ENCODE results near the gene GYPA.
"Not testable (repeated sequence)": the region's sequence is repeated elsewhere in the genome, so short reads cannot be mapped to it uniquely, and the experiment has no call there.

GYPA gene

DNA sequence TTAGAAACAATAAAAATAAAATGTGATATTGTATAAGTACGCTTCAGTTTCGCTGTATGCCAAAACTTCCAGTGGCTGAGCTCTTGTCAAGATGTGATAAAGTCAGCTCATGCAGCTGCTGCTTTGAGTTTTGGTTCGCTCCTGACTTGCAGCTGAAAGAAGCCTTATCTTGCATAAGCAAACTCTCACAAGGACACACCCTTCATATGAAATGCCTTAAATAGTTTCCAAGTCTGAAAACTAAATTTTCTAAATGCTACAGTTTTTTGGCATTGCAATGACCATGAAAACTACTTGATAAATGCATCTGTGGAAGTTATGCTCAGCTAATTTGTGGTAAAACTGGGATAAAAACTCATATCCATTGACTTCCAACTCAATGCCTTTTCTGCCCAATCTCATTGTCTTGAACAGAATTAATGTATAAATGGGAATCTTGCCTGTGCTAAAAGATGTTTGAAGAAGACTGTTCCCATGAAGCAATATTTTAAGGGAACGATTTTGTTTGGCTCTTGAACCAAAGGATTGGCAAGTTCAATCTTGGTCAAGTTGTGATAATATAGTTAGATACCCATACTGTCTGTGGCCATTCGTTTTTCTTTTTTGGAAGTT lies 11.7 kb downstream of the GYPA start:
- DNase-seq = not testable (repeated sequence)

DNA sequence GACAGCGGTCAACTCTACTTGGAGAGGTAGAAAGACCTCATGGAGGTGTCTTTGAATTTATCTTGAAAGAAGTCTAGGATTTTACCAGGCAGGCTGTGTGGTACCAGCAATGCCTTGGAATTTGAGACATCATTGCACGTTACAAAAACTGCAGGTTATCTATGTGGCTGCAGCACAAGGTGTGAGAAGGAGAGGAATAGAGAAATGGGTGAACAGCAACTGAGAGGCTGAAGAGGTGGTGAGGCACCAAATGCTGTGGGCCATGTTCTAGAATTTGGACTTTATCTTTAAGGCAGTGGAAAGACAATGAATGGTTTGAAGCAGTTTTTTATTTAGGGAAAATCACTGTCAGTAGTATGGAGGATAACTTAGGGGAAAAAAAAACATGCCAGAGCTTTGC lies 15.4 kb downstream of the GYPA start:
- not testable (repeated sequence) for DNase-seq

GRCh38 chr4:144123982-144124635 lies 16.4 kb downstream of the GYPA start:
- DNase-seq = not testable (repeated sequence)

- DNase-seq = not testable (repeated sequence)
These were observed 17.2 kb downstream of the GYPA start for GRCh38 chr4:144123269-144123668.

DNA sequence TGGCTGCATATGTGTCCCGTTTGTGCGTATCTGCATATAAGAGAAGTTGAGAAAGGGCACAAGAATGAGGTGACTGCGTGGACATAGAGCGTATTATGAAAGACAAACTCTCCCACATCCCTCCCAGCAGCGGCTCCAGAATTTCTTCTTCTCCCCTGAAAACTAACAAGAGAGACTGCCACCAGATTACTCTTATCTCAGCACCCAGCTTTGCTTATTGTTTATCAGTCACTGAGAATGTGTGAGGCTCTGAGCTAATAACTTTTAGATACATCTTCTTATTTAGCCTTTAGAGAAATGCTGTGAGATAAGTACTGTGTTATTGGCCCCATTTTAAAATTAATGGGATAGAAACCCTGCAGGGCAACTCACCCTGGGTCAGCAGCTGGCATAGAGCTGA lies 20.8 kb downstream of the GYPA start:
- not testable (repeated sequence) for DNase-seq

- DNase-seq = no peak
These were observed 25.0 kb downstream of the GYPA start for GRCh38 chr4:144115519-144115918.

DNA sequence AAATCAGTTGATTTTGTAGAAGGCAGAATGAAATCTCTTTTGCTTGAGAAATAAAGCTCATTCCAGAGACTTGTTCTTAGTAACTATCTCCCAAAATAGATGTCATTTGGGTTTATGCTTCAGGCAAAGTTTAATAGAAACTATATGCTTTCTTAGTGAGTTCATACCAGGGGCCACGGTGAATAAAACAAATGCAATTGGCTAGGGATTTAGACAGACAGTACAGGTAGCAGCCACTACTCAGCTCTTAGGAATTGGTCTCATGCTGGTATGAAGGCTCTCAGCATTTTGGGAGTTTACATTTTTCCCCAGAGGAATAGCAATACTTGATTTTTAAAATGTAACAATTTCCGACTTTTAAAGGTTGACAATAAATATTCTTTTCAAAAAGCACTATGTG lies 27.0 kb downstream of the GYPA start:
- DNase-seq = no peak

DNA sequence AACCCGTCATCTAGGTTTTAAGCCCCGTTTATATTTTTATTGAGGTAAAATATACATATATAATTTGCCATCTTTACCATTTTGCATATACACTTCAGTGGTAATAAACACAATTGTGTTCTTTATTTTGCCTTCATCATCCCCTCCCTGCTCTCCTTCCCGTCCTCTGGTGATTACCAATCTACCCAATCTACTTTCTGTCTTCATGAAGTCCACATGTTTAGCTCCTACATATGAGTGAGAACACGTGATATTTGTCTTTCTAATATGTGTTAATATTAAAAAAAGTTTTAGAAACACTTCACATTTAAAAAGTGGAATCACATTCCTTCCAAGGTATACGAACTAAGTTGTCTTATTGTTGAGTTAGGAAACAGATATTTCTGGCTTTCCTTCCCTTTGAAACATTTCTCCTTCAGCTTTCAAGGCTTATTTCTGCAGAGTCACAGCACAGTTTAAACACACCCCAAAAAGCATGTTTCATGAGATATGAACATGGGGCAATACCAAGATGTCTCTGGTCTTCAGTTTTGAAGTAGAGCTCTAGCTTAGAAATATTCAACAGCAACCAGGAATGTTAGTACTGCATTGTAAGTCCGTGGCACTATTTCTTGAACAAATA lies 35.9 kb downstream of the GYPA start:
- DNase-seq = no peak

- DNase-seq = not testable (repeated sequence)
These were observed 42.7 kb downstream of the GYPA start for GRCh38 chr4:144097776-144098175.

- not testable (repeated sequence) for DNase-seq
These were observed 46.5 kb downstream of the GYPA start for GRCh38 chr4:144093995-144094394.

DNA sequence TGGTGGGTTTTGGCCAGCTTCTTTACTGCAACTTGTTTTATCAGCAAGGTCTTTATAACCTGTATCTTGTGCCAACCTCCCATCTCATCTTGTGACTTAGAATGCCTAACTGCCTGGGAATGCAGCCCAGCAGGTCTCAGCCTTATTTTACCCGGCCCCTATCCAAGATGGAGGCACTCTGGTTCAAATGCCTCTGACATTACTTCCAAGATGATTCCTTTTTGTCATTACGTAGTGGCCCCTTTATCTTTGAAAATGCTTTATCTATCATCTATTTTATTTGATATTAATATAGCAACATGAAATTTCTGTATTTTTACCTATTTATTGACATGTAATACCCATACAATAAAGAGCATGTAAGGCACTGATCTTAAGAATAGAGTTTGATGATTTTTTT lies 49.3 kb downstream of the GYPA start:
- DNase-seq = not testable (repeated sequence)

- no peak for DNase-seq
These were observed 49.8 kb downstream of the GYPA start for GRCh38 chr4:144090744-144091143.

GRCh38 chr4:144082053-144082452 lies 58.5 kb downstream of the GYPA start:
- DNase-seq = not testable (repeated sequence)

DNA sequence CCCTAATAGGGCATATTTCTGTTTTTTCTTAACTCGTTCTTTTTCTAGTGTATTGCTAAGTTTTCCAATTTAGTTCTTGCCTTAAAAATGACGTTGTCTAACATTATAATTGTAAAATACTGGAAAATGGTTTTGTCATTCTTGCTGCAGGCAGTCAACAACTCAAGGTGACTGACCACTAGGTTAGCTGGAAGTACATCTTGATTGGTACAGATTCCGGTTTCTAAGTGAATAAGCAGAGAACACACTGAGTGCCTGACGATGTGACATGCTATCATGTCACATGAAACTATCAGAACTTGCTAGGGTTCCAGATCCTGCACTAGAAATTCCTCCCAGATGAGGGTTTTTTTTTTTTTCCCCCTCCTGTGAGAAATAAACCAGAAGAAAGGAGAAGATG lies 60.4 kb downstream of the GYPA start:
- DNase-seq = not testable (repeated sequence)

- not testable (repeated sequence) for DNase-seq
These were observed 61.8 kb downstream of the GYPA start for GRCh38 chr4:144078746-144079145.

DNA sequence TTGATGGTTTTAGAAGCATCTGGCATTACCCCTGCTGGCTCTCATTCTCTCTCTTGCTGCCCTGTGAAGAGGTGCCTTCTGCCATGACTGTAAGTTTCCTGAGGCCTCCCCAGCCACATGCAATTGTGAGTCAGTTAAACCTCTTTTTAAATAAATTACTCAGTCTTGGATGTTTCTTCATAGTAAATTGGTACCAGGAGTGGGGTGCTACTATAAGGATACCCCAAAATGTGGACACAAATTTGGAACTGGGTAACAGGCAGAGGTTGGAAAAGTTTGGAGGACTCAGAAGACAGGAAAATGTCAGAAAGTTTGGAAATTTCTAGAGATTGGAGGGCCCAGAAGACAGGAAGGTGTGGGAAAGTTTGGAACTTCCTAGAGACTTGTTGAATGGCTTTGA lies 79.0 kb downstream of the GYPA start:
- DNase-seq = not testable (repeated sequence)

- not testable (repeated sequence) for DNase-seq
These were observed 80.2 kb downstream of the GYPA start for GRCh38 chr4:144060234-144060859.
